ENCODE data around the gene MTO1.
"Not testable (repeated sequence)": the region's sequence is repeated elsewhere in the genome, so short reads cannot be mapped to it uniquely, and the experiment has no call there.

MTO1 gene

GRCh38 chr6:73504160-73504559 is 42.6 kb downstream of the MTO1 start:
- no peak overlapping the region for H3K4me3 ChIP-seq (ENCODE audit: low read depth, low read length)
- TF ChIP-seq CTCF (IDR thresholded peaks at IDR 0.05; ENCODE audit: borderline replicate concordance, insufficient read depth, low read depth, low read length) = no peak

GRCh38 chr6:73505142-73505541 is 43.6 kb downstream of the MTO1 start:
- no peak overlapping the region for H3K4me3 ChIP-seq (ENCODE audit: low read depth, low read length)
- no peak for TF ChIP-seq CTCF (IDR thresholded peaks at IDR 0.05; ENCODE audit: borderline replicate concordance, insufficient read depth, low read depth, low read length)

- H3K4me3 ChIP-seq (ENCODE audit: low read depth, low read length) = not testable (repeated sequence)
These were observed 44.2 kb downstream of the MTO1 start for GRCh38 chr6:73505705-73506104.

- TF ChIP-seq CTCF (IDR thresholded peaks at IDR 0.05; ENCODE audit: borderline replicate concordance, insufficient read depth, low read depth, low read length) = no peak
- no peak overlapping the region for H3K4me3 ChIP-seq (ENCODE audit: low read depth, low read length)
These were observed 44.7 kb downstream of the MTO1 start for GRCh38 chr6:73506246-73506645.

- no peak overlapping the region for H3K4me3 ChIP-seq (ENCODE audit: low read depth, low read length)
- no peak for TF ChIP-seq CTCF (IDR thresholded peaks at IDR 0.05; ENCODE audit: borderline replicate concordance, insufficient read depth, low read depth, low read length)
These were observed 47.2 kb downstream of the MTO1 start for GRCh38 chr6:73508776-73509175.

- TF ChIP-seq CTCF (IDR thresholded peaks at IDR 0.05; ENCODE audit: borderline replicate concordance, insufficient read depth, low read depth, low read length) = no peak
- H3K4me3 ChIP-seq (ENCODE audit: low read depth, low read length) = no peak overlapping the region
These were observed 48.3 kb downstream of the MTO1 start for GRCh38 chr6:73509851-73510250.

GRCh38 chr6:73511796-73512195 is 50.3 kb downstream of the MTO1 start:
- no peak overlapping the region for H3K4me3 ChIP-seq (ENCODE audit: low read depth, low read length)
- TF ChIP-seq CTCF (IDR thresholded peaks at IDR 0.05; ENCODE audit: borderline replicate concordance, insufficient read depth, low read depth, low read length) = no peak

GRCh38 chr6:73513496-73513854 is 51.9 kb downstream of the MTO1 start:
- TF ChIP-seq CTCF (IDR thresholded peaks at IDR 0.05; ENCODE audit: borderline replicate concordance, insufficient read depth, low read depth, low read length) = no peak

More at GRCh38 chr6:73513496-73513854, 51.9 kb downstream of the MTO1 start:
- no peak overlapping the region for H3K4me3 ChIP-seq (ENCODE audit: low read depth, low read length)

Data from GM12875 (cell line).